HepG2 (cell line): ENCODE results near the gene RGS8. TPM values are rescaled to one million over a fixed set of nuclear protein-coding genes. Genes with fewer than 3 reads are reported as not detected.

Source experiments
- GABPB1 ChIP-seq: IDR thresholded peaks from 2 replicates; pipeline ENCODE4 v1.6.1; 2016; ENCODE audit warnings: mild to moderate bottlenecking, missing genetic modification reagents, moderate library complexity, missing compliant biosample characterization
- GATAD2A ChIP-seq: IDR thresholded peaks from 2 replicates; pipeline ENCODE4 v1.6.1; 2016
- ZMYM3 ChIP-seq: sonication (generic); formaldehyde crosslinking; IDR thresholded peaks from 2 replicates; pipeline ENCODE4 v1.5.1; 2020; ENCODE audit warnings: mild to moderate bottlenecking, missing genetic modification reagents
- ZNF543 ChIP-seq: sonication (generic); formaldehyde crosslinking; IDR thresholded peaks from 2 replicates; pipeline ENCODE4 v1.4.0; 2020; ENCODE audit warnings: mild to moderate bottlenecking, missing genetic modification reagents
- ZNF747 ChIP-seq: sonication (generic); formaldehyde crosslinking; IDR thresholded peaks from 2 replicates; pipeline ENCODE4 v1.8.1; 2023; ENCODE audit warnings: missing genetic modification reagents, mild to moderate bottlenecking, borderline replicate concordance
- polyA plus RNA-seq, 8 experiments: library from polyadenylated mRNA; depleted of rRNA in 3 of 8; stranded (reverse) in 7 of 8; unstranded in 1 of 8; fragments of >200 nt; fragmentation: Illumina TruSeq in 4 of 8; extraction: Trizol in 4 of 8; gene quantifications; 2 replicates each; pipeline versions ENCODE4 v1.2.1 to v1.2.3, GENCODE V29; 2011 to 2016; ENCODE audit warnings: low read depth in 4 of 8, missing spikeins in 1 of 8, mixed read lengths in 1 of 8; ENCODE audit not compliant: insufficient read depth in 1 of 8
- total RNA-seq, 5 experiments: library from RNA; depleted of rRNA; stranded (reverse); fragments of >200 nt; fragmentation: Illumina TruSeq; extraction: Trizol; gene quantifications; 2 replicates each; pipeline ENCODE4 v1.2.3, GENCODE V29; 2016; ENCODE audit warnings: low read depth in 1 of 5
- TF ChIP-seq, protein P1 (sequence below): sonication (generic); formaldehyde crosslinking; IDR thresholded peaks from 2 replicates; pipeline ENCODE4 v1.4.0; 2020; ENCODE audit warnings: mild to moderate bottlenecking, missing genetic modification reagents, borderline replicate concordance
- TF ChIP-seq, protein P2 (sequence below): sonication (generic); formaldehyde crosslinking; conservative IDR thresholded peaks from 2 replicates; pipeline ENCODE4 v1.4.0; 2020; ENCODE audit warnings: missing genetic modification reagents
- TF ChIP-seq, protein P3 (sequence below): sonication (generic); formaldehyde crosslinking; IDR thresholded peaks from 2 replicates; pipeline ENCODE4 v1.5.1; 2020; ENCODE audit warnings: mild to moderate bottlenecking, missing genetic modification reagents
- TF ChIP-seq, protein P4 (sequence below): sonication (generic); formaldehyde crosslinking; conservative IDR thresholded peaks from 2 replicates; pipeline ENCODE4 v1.8.1; 2023; ENCODE audit warnings: missing genetic modification reagents

RGS8 gene
- total and polyA plus RNA-seq, 2 of the 13 experiments (the other 11 are each of a cell fraction or from before 2014, with no cell fraction given): not detected

DNA sequence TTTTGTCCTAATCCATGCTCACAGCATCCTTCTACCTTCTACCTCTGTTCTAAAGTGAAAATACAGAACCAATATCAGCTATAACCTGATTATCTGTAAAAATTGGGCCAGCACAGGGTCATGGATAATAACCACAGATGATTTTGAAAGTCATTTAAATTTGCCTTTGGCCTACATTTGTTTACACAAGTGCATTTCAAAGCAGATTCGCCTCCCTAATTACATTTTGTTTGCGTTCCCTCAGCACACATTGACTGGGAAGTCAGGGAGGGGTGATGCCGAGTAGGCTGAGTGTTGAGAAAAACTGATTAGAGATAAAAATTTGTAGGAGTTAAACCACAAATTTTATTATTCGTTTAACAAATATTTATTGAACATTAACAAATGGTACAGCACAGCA is 19.2 kb upstream of the RGS8 start (continued):
- TF ChIP-seq, protein P1, sequence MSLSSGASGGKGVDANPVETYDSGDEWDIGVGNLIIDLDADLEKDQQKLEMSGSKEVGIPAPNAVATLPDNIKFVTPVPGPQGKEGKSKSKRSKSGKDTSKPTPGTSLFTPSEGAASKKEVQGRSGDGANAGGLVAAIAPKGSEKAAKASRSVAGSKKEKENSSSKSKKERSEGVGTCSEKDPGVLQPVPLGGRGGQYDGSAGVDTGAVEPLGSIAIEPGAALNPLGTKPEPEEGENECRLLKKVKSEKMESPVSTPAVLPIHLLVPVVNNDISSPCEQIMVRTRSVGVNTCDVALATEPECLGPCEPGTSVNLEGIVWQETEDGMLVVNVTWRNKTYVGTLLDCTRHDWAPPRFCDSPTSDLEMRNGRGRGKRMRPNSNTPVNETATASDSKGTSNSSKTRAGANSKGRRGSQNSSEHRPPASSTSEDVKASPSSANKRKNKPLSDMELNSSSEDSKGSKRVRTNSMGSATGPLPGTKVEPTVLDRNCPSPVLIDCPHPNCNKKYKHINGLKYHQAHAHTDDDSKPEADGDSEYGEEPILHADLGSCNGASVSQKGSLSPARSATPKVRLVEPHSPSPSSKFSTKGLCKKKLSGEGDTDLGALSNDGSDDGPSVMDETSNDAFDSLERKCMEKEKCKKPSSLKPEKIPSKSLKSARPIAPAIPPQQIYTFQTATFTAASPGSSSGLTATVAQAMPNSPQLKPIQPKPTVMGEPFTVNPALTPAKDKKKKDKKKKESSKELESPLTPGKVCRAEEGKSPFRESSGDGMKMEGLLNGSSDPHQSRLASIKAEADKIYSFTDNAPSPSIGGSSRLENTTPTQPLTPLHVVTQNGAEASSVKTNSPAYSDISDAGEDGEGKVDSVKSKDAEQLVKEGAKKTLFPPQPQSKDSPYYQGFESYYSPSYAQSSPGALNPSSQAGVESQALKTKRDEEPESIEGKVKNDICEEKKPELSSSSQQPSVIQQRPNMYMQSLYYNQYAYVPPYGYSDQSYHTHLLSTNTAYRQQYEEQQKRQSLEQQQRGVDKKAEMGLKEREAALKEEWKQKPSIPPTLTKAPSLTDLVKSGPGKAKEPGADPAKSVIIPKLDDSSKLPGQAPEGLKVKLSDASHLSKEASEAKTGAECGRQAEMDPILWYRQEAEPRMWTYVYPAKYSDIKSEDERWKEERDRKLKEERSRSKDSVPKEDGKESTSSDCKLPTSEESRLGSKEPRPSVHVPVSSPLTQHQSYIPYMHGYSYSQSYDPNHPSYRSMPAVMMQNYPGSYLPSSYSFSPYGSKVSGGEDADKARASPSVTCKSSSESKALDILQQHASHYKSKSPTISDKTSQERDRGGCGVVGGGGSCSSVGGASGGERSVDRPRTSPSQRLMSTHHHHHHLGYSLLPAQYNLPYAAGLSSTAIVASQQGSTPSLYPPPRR (CRISPR knock-in tag): no peak
- TF ChIP-seq GATAD2A (CRISPR knock-in tag) (no peak), GABPB1 (CRISPR knock-in tag) (no peak), ZNF747 (CRISPR knock-in tag) (no peak), ZNF543 (CRISPR knock-in tag) (no peak), ZMYM3 (no peak)
- TF ChIP-seq, protein P2, sequence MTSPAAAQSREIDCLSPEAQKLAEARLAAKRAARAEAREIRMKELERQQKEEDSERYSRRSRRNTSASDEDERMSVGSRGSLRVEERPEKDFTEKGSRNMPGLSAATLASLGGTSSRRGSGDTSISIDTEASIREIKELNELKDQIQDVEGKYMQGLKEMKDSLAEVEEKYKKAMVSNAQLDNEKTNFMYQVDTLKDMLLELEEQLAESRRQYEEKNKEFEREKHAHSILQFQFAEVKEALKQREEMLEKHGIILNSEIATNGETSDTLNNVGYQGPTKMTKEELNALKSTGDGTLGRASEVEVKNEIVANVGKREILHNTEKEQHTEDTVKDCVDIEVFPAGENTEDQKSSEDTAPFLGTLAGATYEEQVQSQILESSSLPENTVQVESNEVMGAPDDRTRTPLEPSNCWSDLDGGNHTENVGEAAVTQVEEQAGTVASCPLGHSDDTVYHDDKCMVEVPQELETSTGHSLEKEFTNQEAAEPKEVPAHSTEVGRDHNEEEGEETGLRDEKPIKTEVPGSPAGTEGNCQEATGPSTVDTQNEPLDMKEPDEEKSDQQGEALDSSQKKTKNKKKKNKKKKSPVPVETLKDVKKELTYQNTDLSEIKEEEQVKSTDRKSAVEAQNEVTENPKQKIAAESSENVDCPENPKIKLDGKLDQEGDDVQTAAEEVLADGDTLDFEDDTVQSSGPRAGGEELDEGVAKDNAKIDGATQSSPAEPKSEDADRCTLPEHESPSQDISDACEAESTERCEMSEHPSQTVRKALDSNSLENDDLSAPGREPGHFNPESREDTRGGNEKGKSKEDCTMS (CRISPR knock-in tag): no peak
- TF ChIP-seq, protein P3, sequence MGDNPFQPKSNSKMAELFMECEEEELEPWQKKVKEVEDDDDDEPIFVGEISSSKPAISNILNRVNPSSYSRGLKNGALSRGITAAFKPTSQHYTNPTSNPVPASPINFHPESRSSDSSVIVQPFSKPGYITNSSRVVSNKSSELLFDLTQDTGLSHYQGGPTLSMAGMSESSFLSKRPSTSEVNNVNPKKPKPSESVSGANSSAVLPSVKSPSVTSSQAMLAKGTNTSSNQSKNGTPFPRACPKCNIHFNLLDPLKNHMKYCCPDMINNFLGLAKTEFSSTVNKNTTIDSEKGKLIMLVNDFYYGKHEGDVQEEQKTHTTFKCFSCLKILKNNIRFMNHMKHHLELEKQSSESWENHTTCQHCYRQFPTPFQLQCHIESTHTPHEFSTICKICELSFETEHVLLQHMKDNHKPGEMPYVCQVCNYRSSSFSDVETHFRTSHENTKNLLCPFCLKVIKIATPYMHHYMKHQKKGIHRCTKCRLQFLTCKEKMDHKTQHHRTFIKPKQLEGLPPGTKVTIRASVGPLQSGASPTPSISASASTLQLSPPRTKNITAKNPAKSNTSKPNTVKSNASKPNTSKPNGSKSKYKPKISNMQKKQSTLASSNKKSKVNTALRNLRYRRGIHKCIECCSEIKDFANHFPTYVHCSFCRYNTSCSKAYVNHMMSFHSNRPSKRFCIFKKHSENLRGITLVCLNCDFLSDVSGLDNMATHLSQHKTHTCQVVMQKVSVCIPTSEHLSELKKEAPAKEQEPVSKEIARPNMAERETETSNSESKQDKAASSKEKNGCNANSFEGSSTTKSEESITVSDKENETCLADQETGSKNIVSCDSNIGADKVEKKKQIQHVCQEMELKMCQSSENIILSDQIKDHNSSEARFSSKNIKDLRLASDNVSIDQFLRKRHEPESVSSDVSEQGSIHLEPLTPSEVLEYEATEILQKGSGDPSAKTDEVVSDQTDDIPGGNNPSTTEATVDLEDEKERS (CRISPR knock-in tag): no peak
- TF ChIP-seq, protein P4, sequence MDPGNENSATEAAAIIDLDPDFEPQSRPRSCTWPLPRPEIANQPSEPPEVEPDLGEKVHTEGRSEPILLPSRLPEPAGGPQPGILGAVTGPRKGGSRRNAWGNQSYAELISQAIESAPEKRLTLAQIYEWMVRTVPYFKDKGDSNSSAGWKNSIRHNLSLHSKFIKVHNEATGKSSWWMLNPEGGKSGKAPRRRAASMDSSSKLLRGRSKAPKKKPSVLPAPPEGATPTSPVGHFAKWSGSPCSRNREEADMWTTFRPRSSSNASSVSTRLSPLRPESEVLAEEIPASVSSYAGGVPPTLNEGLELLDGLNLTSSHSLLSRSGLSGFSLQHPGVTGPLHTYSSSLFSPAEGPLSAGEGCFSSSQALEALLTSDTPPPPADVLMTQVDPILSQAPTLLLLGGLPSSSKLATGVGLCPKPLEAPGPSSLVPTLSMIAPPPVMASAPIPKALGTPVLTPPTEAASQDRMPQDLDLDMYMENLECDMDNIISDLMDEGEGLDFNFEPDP (CRISPR knock-in tag): no peak
